IPS-18c (cell line): ENCODE measurements around the gene ALDH9A1.
A peak's percentile ranks its signal among the peaks of the same experiment; 100 is the strongest.
"Not testable (repeated sequence)": the region's sequence is repeated elsewhere in the genome, so short reads cannot be mapped to it uniquely, and the experiment has no call there.

Source experiments
- H3K4me3 ChIP-seq: 2 replicates; pipeline ENCODE4 v1.7.0; 2013; ENCODE audit warnings: low read depth, mild to moderate bottlenecking, low read length, moderate library complexity; ENCODE audit not compliant: insufficient read depth
- H3K9me3 ChIP-seq: one replicate; pipeline ENCODE4 v1.6.1; 2013; ENCODE audit warnings: mild to moderate bottlenecking, low read length, moderate library complexity; ENCODE audit not compliant: control insufficient read depth, insufficient read depth

The ALDH9A1 gene

DNA sequence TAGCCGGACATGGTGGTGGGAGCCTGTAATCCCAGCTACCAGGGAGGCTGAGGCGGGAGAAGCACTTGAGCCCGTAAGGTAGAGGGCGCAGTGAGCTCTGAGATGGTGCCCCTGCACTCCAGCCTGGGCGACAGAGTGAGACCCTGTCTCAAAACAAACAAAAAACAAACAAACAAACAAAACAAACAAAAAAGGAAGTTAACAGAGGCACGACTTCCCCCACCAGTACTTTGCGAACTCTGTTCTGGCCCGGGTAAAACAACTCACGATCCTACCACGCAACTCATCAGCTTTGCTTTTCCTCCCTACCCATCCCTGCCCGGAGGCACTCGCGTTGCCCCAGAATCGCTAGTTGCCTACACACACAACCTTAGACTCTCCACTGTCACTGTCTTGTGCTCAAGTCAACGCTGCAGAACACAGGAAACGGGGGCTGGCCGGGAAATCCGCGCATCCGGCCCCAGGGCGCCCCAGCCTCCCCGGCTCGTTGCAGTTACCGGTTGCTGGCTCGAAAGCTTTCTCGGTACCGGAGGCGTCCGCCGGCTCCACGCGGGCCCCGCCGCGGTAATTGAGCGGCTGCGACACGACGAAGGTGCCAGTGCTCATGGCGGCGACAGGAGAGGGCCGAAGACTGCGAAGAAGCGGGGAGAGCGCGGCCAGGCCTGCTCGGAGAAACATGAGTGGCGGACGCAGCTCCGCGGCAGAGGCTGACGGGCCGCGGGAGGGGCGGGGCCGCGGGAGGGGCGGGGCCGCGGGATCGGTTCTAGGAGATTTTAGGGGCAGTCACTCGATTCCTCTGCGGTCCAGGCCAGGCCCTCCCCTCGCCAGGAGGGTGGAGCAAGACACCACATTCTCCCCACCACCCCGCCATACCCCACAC, at the start of gene ALDH9A1:
ALDH9A1 (minus strand) TSS at position 682 of the 880 bp plus-strand sequence; CDS start at position 678, 4 bp downstream.
- Histone ChIP-seq H3K4me3 (peak within 1 kb of the TSS; percentile 98), H3K9me3 (no peaks in the 10 kb centered on the region)

DNA sequence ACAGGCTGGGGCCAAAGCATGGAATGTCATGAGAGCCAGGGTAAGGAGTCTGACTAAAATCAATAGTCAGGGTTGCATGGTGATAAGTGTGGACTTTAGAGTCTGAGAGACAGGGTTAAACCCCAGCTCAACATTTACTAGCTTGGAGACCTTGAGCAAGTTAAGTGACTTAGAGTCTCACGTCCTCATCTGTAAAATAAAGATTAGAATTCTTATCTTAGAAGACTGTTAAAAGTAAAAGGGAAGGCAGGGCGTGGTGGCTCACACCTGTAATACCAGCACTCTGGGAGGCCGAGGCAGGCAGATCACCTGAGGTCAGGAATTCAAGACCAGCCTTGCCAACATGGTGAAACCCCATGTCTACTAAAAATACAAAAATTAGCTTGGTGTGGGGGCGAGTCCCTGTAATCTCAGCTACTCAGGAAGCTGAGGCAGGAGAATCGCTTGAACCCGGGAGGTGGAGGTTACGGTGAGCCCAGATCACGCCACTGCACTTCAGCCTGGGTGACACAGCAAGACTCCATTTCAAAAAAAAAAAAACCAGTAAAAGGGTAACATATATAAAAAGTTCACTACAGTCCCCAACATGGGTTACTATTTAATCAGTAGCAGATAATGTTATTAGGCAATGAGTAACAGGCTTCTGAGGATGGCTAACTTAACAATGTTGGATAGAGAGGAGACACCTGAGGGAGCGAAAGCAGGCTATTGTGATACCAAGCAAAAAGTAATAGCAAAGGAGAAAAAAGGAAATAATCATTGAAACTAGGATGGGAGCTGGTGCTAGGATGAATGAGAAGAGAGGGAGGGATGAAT, 49.5 kb upstream of the ALDH9A1 start:
- no peaks in the 10 kb centered on the region for H3K9me3 ChIP-seq

DNA sequence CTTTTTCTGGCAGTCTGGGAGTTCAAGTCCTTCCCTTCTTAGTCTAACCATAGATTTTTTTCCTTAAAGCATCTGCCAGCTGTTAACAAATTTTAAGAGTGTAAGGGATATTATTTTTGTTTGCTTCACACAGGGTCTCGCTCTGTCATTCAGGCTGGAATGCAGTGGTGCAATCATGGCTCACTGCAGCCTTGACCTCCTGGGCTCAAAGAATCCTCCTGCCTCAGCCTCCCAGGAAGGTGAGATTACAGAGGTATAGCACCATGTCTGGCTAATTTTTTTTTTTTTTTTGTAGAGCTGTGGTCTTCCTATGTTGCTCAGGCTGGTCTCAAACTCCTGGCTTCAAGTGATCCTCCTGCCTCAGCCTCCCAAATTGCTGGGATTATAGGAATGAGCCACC, 46.6 kb upstream of the ALDH9A1 start:
- H3K4me3 ChIP-seq, H3K9me3 ChIP-seq: not testable (repeated sequence)

More for the DNA sequence above, 49.5 kb upstream of the ALDH9A1 start:
- no peak overlapping the region for H3K4me3 ChIP-seq

DNA sequence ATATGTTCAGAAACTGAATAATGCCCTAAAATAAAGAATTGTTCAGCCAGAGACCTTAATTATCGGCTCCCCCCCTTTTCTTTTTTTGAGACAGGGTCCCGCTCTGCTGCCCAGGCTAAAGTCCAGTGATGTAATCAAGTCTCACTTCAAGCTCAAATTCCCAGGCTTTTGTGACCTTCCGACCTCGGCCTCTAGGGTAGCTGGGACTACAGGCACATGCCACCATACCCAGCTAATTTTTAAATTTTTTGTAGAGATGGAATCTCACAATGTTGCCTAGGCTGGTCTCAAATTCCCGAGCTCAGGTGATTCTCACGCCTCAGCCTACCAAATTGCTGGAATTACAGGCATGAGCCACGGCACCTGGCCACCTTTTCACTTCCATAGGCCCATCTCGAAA, 43.8 kb upstream of the ALDH9A1 start:
- H3K9me3 ChIP-seq = no peaks in the 10 kb centered on the region
- H3K4me3 ChIP-seq = no peak overlapping the region

DNA sequence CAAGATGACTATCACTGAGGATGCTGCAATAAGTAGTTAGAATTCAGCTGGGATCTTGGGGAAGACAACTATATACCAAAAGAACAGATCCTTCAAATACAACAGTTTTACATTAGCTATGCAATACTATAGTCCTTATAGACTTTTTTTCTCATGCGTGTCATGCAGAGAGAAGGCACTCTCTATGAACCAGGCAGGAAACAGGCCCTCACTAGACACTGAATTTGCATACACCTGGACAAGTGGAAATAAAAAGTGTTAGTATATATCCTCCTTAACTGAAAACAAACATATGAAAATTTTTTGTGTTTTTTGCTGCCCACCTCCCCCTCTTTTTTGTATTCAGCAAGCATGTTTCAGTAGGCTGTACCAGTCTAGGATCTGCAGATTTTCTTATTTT, 40.4 kb upstream of the ALDH9A1 start:
- Histone ChIP-seq H3K4me3 (no peak overlapping the region), H3K9me3 (no peaks in the 10 kb centered on the region)

DNA sequence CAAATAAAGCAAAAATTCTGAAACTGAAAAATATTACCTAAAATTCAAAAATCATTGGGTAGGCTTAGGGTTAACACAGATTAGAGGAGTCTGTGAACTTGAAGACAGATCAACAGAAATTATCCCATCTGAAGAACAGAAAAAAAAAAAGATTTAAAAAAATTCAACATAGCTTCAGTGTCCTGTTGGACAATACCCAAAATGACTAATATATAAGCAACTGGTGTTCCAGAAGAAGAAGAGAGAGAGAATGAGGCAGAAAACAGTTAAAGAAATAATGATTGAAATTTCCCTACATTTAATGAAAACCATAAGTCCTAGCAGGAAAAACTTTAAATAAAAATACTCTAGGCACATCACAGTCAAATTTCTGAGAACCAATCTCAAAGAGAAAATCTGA, 38.8 kb upstream of the ALDH9A1 start:
- Histone ChIP-seq H3K4me3 (no peak overlapping the region), H3K9me3 (no peaks in the 10 kb centered on the region)

DNA sequence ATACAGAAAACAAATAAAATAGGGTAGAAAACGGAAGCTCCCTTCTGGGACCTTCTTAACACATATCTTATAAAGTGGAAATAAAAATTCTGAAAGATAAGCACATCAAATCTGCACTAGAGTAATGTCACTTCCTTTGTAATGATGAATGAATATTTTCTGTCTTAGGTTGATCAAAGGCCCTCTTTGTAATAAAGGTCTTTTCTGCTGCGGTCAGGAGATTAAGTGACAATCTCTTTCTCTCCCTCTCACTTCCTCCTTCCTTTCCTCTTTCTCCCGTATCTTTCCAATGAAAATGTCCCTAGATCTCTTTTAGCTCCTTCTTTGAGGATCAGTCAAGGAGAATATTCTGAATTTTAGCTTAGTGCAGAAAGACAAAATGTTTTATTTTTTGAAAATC, 36.5 kb upstream of the ALDH9A1 start:
- Histone ChIP-seq H3K9me3 (no peaks in the 10 kb centered on the region), H3K4me3 (no peak overlapping the region)

DNA sequence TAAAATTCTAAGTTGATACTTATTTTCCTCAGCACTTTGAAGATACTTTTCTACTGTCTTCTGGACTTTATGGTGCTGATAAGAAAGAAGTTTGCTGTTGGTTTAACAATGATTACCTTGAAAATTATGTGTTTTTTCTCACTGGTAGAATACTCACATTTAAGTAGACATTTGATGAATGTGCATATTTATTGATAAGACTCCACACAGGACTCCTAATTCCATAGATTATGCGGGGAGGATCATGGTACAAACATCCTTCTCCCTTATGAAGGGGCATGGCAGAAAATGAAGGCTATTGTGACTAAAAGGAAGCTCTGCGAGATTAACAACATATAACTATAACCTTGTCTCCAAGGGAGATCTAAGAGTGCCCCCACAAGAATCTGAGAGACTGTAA, 28.5 kb upstream of the ALDH9A1 start:
- no peaks in the 10 kb centered on the region for H3K9me3 ChIP-seq
- H3K4me3 ChIP-seq = no peak overlapping the region

DNA sequence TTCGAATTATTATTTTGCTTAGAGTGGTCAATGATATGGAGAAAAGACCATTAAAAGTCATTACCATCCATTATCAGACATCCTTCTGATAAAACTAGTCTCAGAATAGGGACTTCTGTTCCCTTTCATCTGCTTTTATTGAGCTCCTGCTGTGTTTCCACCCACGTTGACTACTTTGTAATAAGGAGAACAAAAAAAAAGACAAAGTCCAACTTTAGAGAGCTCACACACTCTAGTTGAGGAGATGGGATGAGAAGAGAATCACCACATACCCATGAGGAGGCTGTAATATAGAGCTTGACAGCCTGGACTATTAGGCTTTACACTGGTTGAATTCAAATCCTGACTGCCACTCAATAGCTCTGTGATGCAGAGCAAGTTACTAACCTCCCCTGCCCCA, 27.8 kb upstream of the ALDH9A1 start:
- Histone ChIP-seq H3K9me3 (no peaks in the 10 kb centered on the region), H3K4me3 (no peak overlapping the region)

DNA sequence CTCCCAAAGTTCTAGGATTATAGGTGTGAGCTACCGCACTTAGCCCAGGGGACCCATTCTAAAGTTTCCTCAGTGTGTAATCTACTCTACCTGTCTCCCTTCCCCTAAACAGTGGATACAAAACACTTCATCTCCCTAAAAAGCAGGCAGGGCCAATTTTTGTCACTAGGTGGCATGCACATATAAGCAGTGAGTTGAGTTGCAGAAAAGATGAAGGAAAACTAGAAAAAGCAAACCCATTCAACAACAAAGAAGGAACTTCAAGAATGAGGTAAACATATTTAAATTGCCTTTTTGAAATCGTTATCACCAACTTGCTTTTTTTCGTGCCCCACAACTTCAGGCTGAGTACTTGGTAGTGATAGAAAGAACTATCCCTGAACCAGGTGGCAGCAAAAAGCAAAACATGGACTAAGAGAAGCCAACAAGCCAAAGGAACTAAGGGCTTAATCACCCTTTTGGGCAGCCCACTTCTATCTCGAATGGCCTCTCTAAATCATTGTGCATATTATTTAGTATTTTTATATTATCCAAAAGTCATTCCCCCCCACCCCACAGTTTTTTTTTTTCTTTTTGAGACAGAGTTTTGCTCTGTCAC, 19.7 kb upstream of the ALDH9A1 start:
- Histone ChIP-seq H3K9me3 (no peaks in the 10 kb centered on the region), H3K4me3 (no peak overlapping the region)

DNA sequence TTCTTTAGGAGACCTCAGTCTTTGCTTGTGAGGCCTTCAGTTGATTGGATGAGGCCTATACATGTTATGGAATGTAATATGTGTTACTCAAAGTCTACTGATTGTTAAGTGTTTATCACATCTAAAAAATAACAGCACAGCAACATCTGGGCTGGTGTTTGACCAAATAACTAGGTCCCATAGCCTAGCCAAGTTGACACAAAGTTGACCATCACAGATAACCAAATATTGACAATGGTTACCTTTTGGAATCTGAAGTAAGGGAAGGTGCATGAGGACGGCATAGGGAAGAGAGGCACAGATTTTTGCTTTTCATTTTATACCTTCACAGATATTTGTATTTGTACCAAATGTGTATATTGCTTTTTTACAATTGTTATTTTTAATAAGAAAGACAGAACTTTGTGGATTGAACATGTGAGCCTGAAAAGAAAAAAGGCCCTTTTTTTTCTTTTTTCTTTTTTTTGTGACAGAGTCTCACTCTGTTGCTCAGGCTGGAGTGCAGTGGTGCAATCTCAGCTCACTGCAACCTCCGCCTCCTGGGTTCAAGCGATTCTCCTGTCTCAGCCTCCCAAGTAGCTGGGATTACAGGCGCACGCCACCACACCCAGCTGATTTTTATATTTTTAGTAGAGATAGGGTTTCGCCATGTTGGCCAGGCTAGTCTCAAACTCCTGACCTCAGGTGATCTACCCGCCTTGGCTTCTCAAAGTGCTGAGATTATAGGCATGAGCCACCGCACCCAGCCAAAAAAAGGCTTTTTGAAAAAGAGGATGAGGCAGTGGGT, 18.1 kb upstream of the ALDH9A1 start:
- not testable (repeated sequence) for H3K9me3 ChIP-seq, H3K4me3 ChIP-seq

DNA sequence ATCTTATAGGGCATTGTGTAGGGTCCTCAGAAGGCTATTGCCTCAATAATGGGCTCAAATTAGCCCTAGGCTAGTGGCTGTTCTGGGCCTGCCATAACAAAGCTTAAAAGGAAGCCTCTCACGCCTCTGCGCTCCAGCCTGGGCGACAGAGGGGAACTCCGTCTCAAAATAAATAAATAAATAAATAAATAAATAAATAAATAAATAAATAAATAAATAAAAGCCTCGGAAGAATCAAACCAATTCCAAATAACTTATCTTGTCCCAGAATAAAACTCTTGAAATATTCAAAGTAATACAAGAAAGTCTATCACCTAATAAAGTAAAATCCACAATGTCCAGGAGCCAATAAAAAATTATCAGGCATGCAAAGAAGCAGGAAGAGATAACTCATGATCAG, 14.4 kb upstream of the ALDH9A1 start:
- H3K9me3 ChIP-seq = no peaks in the 10 kb centered on the region
- no peak overlapping the region for H3K4me3 ChIP-seq

DNA sequence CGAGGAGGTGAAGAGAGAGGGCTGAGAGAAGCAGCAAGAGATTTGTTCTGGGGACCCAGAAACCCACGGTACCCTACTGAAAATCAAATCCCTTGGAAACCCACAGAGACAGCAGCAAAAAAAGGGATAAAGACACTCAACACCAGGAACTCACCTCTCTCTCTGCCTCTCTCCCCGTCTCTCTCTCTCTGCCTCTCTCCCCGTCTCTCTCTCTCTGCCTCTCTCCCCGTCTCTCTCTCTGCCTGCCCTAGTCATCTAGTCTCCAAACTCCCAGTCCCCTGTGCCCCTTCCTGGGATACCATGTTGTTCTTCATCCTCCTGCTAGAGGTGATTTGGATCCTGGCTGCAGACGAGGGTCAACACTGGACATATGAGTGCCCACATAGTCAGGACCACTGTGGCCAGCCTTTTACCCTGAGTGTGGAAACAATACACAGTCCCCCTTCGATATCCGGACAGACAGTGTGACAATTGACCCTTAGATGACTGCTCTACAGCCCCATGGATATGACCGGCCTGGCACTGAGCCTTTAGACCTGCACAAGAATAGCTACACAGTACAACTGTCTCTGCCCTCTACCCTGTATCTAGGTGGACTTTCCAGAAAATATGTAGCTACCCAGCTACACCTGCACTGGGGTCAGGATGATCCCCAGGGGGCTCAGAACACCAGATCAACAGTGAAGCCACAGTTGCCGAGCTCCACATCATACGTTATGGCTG, 9.8 kb upstream of the ALDH9A1 start:
- Histone ChIP-seq H3K9me3 (no peaks in the 10 kb centered on the region), H3K4me3 (no peak overlapping the region)

DNA sequence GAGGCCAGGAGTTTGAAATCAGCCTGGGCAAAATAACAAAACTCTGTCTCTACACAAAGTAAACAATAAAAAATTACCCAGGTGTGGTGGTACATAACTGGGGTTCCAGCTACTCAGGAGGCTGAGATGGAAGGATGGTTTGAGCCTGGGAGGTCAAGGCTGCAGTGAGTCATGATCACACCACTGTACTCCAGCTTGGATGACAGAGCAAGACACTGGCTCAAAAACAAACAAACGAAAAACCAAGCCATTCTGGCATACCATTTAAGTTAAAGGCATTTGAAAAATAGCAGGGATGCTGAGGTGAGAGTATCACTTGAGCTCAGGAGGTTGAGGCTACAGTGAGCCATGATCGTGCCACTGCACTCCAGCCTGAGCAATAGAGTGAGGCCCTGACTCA, 5.3 kb upstream of the ALDH9A1 start:
- no peak overlapping the region for H3K4me3 ChIP-seq
- H3K9me3 ChIP-seq = no peaks in the 10 kb centered on the region

DNA sequence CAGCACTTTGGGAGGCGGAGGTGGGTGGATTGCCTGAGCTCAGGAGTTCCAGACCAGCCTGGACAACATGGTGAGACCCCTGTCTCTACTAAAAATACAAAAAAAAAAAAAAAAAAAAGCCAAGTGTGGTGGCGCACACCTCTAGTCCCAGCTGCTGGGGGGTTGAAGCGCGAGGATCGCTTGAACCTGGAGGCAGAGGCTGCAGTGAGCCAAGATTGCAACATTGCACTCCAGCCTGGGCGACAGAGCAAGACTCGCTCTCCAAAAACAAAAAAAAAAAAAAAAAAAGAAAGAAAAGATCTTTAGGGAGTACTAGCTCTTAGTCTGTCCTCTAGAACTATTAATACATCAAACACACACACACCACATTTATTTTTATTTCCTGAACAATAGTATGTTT, 3.6 kb upstream of the ALDH9A1 start:
- not testable (repeated sequence) for H3K4me3 ChIP-seq, H3K9me3 ChIP-seq

DNA sequence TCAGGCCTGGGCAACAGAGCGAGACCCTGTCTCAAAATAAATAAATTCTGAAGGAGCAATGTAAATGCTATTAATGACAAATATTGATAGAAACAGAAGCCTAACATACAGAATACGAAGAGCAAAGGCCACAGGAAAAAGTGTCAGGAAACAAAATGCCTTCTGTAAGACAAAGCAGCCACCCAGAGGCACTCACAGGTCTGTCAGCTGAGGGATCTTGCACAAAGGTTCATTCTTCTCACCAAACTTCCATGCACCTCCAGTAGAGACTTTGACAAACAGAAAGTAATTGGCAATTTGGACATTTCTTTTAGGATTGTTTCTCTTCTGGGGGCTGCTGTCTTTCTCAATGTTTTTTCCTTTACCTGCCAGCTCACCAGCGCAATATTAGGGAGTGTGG, 1.2 kb upstream of the ALDH9A1 start:
- Histone ChIP-seq H3K9me3 (no peaks in the 10 kb centered on the region), H3K4me3 (no peak overlapping the region)

DNA sequence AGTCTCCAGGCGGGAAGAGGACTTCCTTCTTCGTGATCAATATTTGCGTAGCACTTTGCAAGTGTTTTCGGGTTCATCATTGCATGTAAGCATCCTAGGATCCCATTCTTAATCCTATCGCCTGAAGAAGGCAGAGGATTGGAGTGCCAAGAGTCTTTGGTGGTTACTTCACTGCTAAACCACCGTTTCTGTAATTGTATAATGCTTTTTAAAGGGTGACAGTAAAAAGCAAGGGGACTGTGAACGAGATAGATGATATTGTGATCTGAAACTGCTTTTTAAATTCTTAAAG, 345 bp upstream of the ALDH9A1 start:
- H3K9me3 ChIP-seq = no peaks in the 10 kb centered on the region
- H3K4me3 ChIP-seq = peak overlapping the region; percentile 34; the same call in 1 of the 2 replicates
